GM12878 (cell line): ENCODE data around the gene HIF1AN. TPM values are rescaled to one million over a fixed set of nuclear protein-coding genes. Genes with fewer than 3 reads are reported as not detected.

ENCODE experiments used
- ATAC-seq: fragments of 200-7000 bp; cut with Tn5 transposase; 3 replicates; pipeline ENCODE4 v1.9.1; 2020; ENCODE audit warnings: mild to moderate bottlenecking, moderate library complexity
- BruUV-seq: library from RNA; stranded (reverse); fragments of 400-500 nt; replicated peaks from 2 replicates; lab custom pipeline; 2021; lab: Mats Ljungman, UMichigan
- CTCF ChIA-PET: fragments of 300-600 bp; sonication (Branson Sonifier 250); formaldehyde crosslinking; extraction: SDS; loops from one replicate; lab custom pipeline; 2021; ENCODE audit warnings: inconsistent platforms; lab: Yijun Ruan, JAX
- POLR2A ChIA-PET: fragments of 350-600 bp; formaldehyde crosslinking; extraction: SDS; loops from one replicate; lab custom pipeline; 2021; ENCODE audit warnings: inconsistent platforms; lab: Charles Lee
- RAD21 ChIA-PET: fragments of 300-600 bp; sonication (Branson Sonifier 250); formaldehyde crosslinking; loops from one replicate; lab custom pipeline; 2023; ENCODE audit warnings: antibody characterized with exemption; ENCODE audit not compliant: unreplicated experiment; lab: Charles Lee
- SMC1A ChIA-PET: fragments of 300-600 bp; sonication (Branson Sonifier 250); formaldehyde crosslinking; loops from one replicate; lab custom pipeline; 2023; ENCODE audit not compliant: unreplicated experiment, uncharacterized antibody; lab: Charles Lee
- DNase-seq: peaks from one replicate; pipeline ENCODE4 v3.0.0-alpha.2; 2011; ENCODE audit warnings: low read depth, low spot score
- FAIRE-seq: peaks from 3 replicates; lab custom pipeline; 2011; peaks lifted over from hg19 to GRCh38; lab: Jason Lieb, UNC
- H2AFZ ChIP-seq: 2 replicates; pipeline ENCODE4 v1.6.0; 2011; ENCODE audit warnings: low read depth, low read length, control low read depth; ENCODE audit not compliant: control insufficient read depth
- H3K27ac ChIP-seq: 2 replicates; pipeline ENCODE4 v1.5.1; 2011; ENCODE audit warnings: control low read depth; ENCODE audit not compliant: control insufficient read depth, insufficient read depth
- H3K27me3 ChIP-seq, 2 experiments: replicated peaks in 1 of 2; 2 replicates each; pipeline versions ENCODE4 v1.6.0 to v1.6.1; 2011; ENCODE audit warnings: low read length in 1 of 2; ENCODE audit not compliant: control insufficient read depth in 2 of 2, insufficient read depth in 2 of 2
- H3K36me3 ChIP-seq, 2 experiments: 2 replicates each; pipeline ENCODE4 v1.5.1; 2011; ENCODE audit warnings: low read length in 1 of 2; ENCODE audit not compliant: control insufficient read depth in 2 of 2, insufficient read depth in 2 of 2
- H3K4me1 ChIP-seq: 2 replicates; pipeline ENCODE4 v1.6.1; 2011; ENCODE audit warnings: mild to moderate bottlenecking, low read length, moderate library complexity, mixed read lengths; ENCODE audit not compliant: control insufficient read depth, insufficient read depth
- H3K4me2 ChIP-seq: 2 replicates; pipeline ENCODE4 v1.6.0; 2011; ENCODE audit warnings: control low read depth; ENCODE audit not compliant: control insufficient read depth, insufficient read depth
- H3K4me3 ChIP-seq: fragments of 200-600 bp; sonication (generic); 2 replicates; pipeline ENCODE4 v1.5.1; 2016
- H3K79me2 ChIP-seq: 2 replicates; pipeline ENCODE4 v1.6.0; 2011; ENCODE audit warnings: low read length; ENCODE audit not compliant: control insufficient read depth, insufficient read depth
- H3K9ac ChIP-seq: 2 replicates; pipeline ENCODE4 v1.8.0; 2011; ENCODE audit warnings: low read length, control low read depth, mixed read lengths; ENCODE audit not compliant: control insufficient read depth, insufficient read depth
- H3K9me3 ChIP-seq: replicated peaks from 3 replicates; pipeline ENCODE4 v1.5.1; 2011; ENCODE audit warnings: mild to moderate bottlenecking, low read length; ENCODE audit not compliant: control insufficient read depth, insufficient read depth
- H4K20me1 ChIP-seq: 2 replicates; pipeline ENCODE4 v1.6.0; 2011; ENCODE audit not compliant: control insufficient read depth, insufficient read depth
- CREB1 ChIP-seq: IDR thresholded peaks from 2 replicates; pipeline ENCODE4 v1.6.1; 2012; ENCODE audit warnings: low read depth, mild to moderate bottlenecking, inconsistent platforms
- FOXM1 ChIP-seq: IDR thresholded peaks from 2 replicates; pipeline ENCODE4 v1.6.1; 2012; ENCODE audit warnings: low read depth, mild to moderate bottlenecking, inconsistent platforms, low read length, moderate library complexity
- GABPA ChIP-seq: IDR thresholded peaks from 2 replicates; pipeline ENCODE4 v1.6.1; 2014; ENCODE audit warnings: antibody characterized with exemption, low read depth, mild to moderate bottlenecking, inconsistent platforms
- HCFC1 ChIP-seq: fragments of 150-350 bp; IDR thresholded peaks from 2 replicates; pipeline ENCODE4 v1.6.1; 2014; ENCODE audit warnings: low read length
- MEF2B ChIP-seq: fragments of 450-650 bp; IDR thresholded peaks from 2 replicates; pipeline ENCODE4 v1.6.1; 2018; ENCODE audit warnings: mild to moderate bottlenecking, moderate library complexity; ENCODE audit not compliant: partially characterized antibody, poor library complexity, severe bottlenecking
- RCOR1 ChIP-seq: conservative IDR thresholded peaks from 2 replicates; pipeline ENCODE4 v1.6.1; 2012; ENCODE audit warnings: low read depth, low read length, improper control_type of control experiment
- RUNX3 ChIP-seq: IDR thresholded peaks from 2 replicates; pipeline ENCODE4 v1.6.1; 2012; ENCODE audit warnings: low read length, inconsistent platforms
- SIX5 ChIP-seq: IDR thresholded peaks from 2 replicates; pipeline ENCODE4 v1.6.1; 2011; ENCODE audit warnings: mild to moderate bottlenecking, low read depth, low read length, moderate library complexity; ENCODE audit not compliant: severe bottlenecking
- SMARCA5 ChIP-seq: fragments of 450-650 bp; IDR thresholded peaks from 2 replicates; pipeline ENCODE4 v1.6.1; 2017; ENCODE audit warnings: mild to moderate bottlenecking
- SPI1 ChIP-seq: IDR thresholded peaks from 2 replicates; pipeline ENCODE4 v1.6.1; 2011; ENCODE audit warnings: low read depth, mild to moderate bottlenecking, low read length, moderate library complexity, borderline replicate concordance; ENCODE audit not compliant: insufficient read depth
- SREBF1 ChIP-seq: IDR thresholded peaks from 2 replicates; pipeline ENCODE4 v1.6.1; 2012; ENCODE audit warnings: mild to moderate bottlenecking, low read length
- TARDBP ChIP-seq: IDR thresholded peaks from 2 replicates; pipeline ENCODE4 v1.6.1; 2016; ENCODE audit warnings: borderline replicate concordance
- TCF7 ChIP-seq: IDR thresholded peaks from 2 replicates; pipeline ENCODE4 v1.6.1; 2014; ENCODE audit warnings: antibody characterized with exemption, borderline replicate concordance
- WRNIP1 ChIP-seq: IDR thresholded peaks from 2 replicates; pipeline ENCODE4 v1.6.1; 2011; ENCODE audit warnings: low read depth, low read length, improper control_type of control experiment, borderline replicate concordance
- ZBED1 ChIP-seq: IDR thresholded peaks from 2 replicates; pipeline ENCODE4 v1.6.1; 2016; ENCODE audit warnings: borderline replicate concordance
- ZZZ3 ChIP-seq: IDR thresholded peaks from 2 replicates; pipeline ENCODE4 v1.6.1; 2011; ENCODE audit warnings: low read depth; ENCODE audit not compliant: control insufficient read depth, insufficient read length
- in situ Hi-C: fragments of 300-500 bp; cut with MboI; formaldehyde crosslinking; loops from 9 replicates; pipeline ENCODE4 v1.14.3; 2018; ENCODE audit warnings: mixed read lengths
- intact Hi-C: fragments of 100-400 bp; cut with micrococcal nuclease; formaldehyde crosslinking; loops from one replicate; pipeline ENCODE4 v1.14.2; 2022; ENCODE audit not compliant: unreplicated experiment
- polyA plus RNA-seq, 11 experiments: library from polyadenylated mRNA; depleted of rRNA in 4 of 11; unstranded in 6 of 11; stranded (reverse) in 5 of 11; fragments of >200 nt; fragmentation: Nextera tagmentation in 4 of 11; fragmentation: Illumina TruSeq in 1 of 11; extraction: Ambion mirVana in 4 of 11; extraction: Trizol in 1 of 11; gene quantifications; 1 replicate in 1 of 11; 2 replicates in 10 of 11; pipeline versions ENCODE4 v1.2.1 to v1.2.3, GENCODE V29; 2011 to 2016; ENCODE audit warnings: inconsistent platforms in 2 of 11, missing spikeins in 2 of 11, low read depth in 1 of 11
- total RNA-seq, 4 experiments: library from RNA; depleted of rRNA in 3 of 4; stranded (reverse); fragments of >200 nt in 3 of 4; fragmentation: Illumina TruSeq in 1 of 4; extraction: Trizol in 1 of 4; gene quantifications; 2 replicates each; pipeline versions ENCODE4 v1.2.1 to v1.2.3, GENCODE V29; 2013 to 2021
- TF ChIP-seq, protein P1 (sequence below): IDR thresholded peaks from 2 replicates; pipeline ENCODE4 v1.6.1; 2011; ENCODE audit warnings: borderline replicate concordance, low read depth, mild to moderate bottlenecking, moderate library complexity, low read length; ENCODE audit not compliant: insufficient read depth, poor library complexity, severe bottlenecking
- TF ChIP-seq, protein P2 (sequence below): IDR thresholded peaks from 2 replicates; pipeline ENCODE4 v1.6.1; 2012; ENCODE audit warnings: improper control_type of control experiment, low read depth, low read length; ENCODE audit not compliant: insufficient replicate concordance

HIF1AN gene
- total and polyA plus RNA-seq, 10 of the 15 experiments (the other 5 are each of a cell fraction or from before 2014, with no cell fraction given) = 1.9 to 37.2 (median 15.2) TPM

DNA sequence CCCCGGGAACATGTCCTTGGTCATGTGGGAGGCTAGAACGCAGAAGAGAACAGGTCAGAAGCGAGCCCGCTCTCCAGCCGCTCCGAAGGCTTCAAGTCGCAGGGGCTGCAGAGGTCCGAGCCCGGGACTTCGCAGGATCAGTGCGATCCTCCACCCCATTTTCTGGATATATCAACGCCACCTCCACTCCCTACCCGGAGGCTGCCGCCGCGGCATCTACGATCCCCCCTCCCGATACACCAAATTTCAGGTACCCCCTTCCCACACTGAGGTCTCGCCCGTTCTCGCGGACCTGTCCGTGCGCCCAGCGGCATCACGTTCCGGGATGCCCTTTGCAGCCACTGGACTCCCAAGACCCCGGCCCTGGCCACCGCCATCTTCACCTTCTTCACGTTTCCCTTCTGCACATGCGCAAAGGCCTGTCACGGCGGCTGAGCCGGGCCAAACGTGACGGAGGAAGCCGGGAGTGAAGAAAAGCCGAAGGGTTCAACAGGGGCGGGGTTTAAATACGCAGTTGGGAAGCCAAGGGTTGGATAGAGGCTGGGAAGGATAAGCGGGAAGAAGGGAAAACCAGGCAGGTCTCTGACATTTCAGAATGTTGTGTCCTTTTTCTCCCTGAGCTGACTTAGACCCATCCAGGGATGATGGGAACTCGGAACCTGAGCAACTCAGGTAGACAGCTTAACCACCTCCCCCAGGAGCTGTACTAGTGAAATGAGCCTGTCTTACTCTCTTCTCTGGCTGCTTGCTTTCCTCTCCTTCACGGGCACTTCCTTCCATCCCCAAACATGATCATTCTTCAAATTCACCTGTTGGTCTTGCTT lies 6.1 kb upstream of the HIF1AN start, which contains the start of gene NDUFB8 (continued):
- TF ChIP-seq RCOR1 = no peak
- TF ChIP-seq SREBF1 = no peak
- no peak for TF ChIP-seq WRNIP1
- no peak for TF ChIP-seq TARDBP
- TF ChIP-seq MEF2B = no peak
- TF ChIP-seq RUNX3 = peak; percentile 21; the same call in 1 of the 2 replicates
- no peak for TF ChIP-seq SIX5
- no peak for TF ChIP-seq TCF7

DNA sequence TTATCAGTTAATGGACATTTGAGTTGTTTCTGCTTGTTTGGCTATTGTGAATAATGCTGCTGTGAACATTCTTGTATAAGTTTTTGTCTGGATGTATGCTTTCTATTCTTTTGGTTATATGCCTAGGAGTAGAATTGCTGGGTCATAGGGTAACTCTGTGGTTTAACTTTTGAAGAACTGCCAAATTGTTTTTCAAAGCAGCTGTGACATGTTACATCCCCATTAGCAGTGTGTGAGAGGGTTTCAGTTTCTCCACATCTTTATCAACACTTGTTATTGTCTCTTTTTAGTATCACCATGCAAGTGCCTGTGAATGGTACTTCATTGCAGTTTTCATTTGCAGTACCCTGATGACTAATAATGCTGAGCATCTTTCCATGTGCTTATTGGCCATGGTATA lies 4.0 kb upstream of the HIF1AN start:
- no peak overlapping the region for H3K27ac ChIP-seq
- DNase-seq (peak; percentile 50), ATAC-seq (peak; percentile 40), FAIRE-seq (no peak)
- H2AFZ ChIP-seq = no peak overlapping the region
- H3K9ac ChIP-seq = no peak overlapping the region
- H3K4me1 ChIP-seq = peaks cover 3% of the 10 kb centered on the region
- peaks cover 43% of the 10 kb centered on the region for H3K79me2 ChIP-seq
- BruUV-seq = no TSS peak
- intact Hi-C loops = no loop called here
- ChIA-PET POLR2A (no interaction called here), SMC1A (interaction anchor here (0.6 kb wide), 1 partner anchor 321 kb away, joined by 3 read pairs; no protein-coding TSS in a partner anchor), CTCF (no interaction called here), RAD21 (no interaction called here)
- no peak overlapping the region for H3K4me2 ChIP-seq
- no peaks in the 10 kb centered on the region for H3K27me3 ChIP-seq
- H4K20me1 ChIP-seq = no peaks in the 10 kb centered on the region
- no peak overlapping the region for H3K4me3 ChIP-seq
- H3K9me3 ChIP-seq = no peaks in the 10 kb centered on the region; the same call in 2 of the 3 replicates
- peaks cover 0 to 4% of the 10 kb centered on the region in 2 experiments; a peak in 2 of 4 replicates for H3K36me3 ChIP-seq
- in situ Hi-C loops = no loop called here
- TF ChIP-seq HCFC1 (no peak), SPI1 (no peak), SMARCA5 (peak; percentile 33; the same call in 1 of the 2 replicates), FOXM1 (no peak), GABPA (no peak), ZZZ3 (no peak), CREB1 (no peak), ZBED1 (no peak)
- TF ChIP-seq, protein P1, sequence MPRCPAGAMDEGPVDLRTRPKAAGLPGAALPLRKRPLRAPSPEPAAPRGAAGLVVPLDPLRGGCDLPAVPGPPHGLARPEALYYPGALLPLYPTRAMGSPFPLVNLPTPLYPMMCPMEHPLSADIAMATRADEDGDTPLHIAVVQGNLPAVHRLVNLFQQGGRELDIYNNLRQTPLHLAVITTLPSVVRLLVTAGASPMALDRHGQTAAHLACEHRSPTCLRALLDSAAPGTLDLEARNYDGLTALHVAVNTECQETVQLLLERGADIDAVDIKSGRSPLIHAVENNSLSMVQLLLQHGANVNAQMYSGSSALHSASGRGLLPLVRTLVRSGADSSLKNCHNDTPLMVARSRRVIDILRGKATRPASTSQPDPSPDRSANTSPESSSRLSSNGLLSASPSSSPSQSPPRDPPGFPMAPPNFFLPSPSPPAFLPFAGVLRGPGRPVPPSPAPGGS = no peak
- TF ChIP-seq, protein P2, sequence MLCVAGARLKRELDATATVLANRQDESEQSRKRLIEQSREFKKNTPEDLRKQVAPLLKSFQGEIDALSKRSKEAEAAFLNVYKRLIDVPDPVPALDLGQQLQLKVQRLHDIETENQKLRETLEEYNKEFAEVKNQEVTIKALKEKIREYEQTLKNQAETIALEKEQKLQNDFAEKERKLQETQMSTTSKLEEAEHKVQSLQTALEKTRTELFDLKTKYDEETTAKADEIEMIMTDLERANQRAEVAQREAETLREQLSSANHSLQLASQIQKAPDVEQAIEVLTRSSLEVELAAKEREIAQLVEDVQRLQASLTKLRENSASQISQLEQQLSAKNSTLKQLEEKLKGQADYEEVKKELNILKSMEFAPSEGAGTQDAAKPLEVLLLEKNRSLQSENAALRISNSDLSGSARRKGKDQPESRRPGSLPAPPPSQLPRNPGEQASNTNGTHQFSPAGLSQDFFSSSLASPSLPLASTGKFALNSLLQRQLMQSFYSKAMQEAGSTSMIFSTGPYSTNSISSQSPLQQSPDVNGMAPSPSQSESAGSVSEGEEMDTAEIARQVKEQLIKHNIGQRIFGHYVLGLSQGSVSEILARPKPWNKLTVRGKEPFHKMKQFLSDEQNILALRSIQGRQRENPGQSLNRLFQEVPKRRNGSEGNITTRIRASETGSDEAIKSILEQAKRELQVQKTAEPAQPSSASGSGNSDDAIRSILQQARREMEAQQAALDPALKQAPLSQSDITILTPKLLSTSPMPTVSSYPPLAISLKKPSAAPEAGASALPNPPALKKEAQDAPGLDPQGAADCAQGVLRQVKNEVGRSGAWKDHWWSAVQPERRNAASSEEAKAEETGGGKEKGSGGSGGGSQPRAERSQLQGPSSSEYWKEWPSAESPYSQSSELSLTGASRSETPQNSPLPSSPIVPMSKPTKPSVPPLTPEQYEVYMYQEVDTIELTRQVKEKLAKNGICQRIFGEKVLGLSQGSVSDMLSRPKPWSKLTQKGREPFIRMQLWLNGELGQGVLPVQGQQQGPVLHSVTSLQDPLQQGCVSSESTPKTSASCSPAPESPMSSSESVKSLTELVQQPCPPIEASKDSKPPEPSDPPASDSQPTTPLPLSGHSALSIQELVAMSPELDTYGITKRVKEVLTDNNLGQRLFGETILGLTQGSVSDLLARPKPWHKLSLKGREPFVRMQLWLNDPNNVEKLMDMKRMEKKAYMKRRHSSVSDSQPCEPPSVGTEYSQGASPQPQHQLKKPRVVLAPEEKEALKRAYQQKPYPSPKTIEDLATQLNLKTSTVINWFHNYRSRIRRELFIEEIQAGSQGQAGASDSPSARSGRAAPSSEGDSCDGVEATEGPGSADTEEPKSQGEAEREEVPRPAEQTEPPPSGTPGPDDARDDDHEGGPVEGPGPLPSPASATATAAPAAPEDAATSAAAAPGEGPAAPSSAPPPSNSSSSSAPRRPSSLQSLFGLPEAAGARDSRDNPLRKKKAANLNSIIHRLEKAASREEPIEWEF = no peak
